HEK293 (cell line): ENCODE results near the gene AOAH.
A peak's percentile ranks its signal among the peaks of the same experiment; 100 is the strongest.

Experiments
- CTCF ChIA-PET: fragments of 350-600 bp; formaldehyde crosslinking; extraction: SDS; loops from one replicate; lab custom pipeline; 2021; ENCODE audit warnings: antibody characterized with exemption; lab: Yijun Ruan, JAX
- POLR2A ChIA-PET: fragments of 300-600 bp; formaldehyde crosslinking; extraction: SDS; loops from one replicate; lab custom pipeline; 2020; ENCODE audit warnings: antibody characterized with exemption, inconsistent platforms; lab: Yijun Ruan, JAX
- H3K27ac ChIP-seq: fragments of 200-500 bp; sonication (Bioruptor generic); 2 replicates; pipeline ENCODE4 v1.5.1; 2014; ENCODE audit warnings: low read depth, low read length, control low read depth, inconsistent platforms; ENCODE audit errors: extremely low read depth
- H3K36me3 ChIP-seq, 2 experiments: fragments of 200-500 bp in 1 of 2; sonication (Bioruptor generic) in 1 of 2; 1 replicate in 1 of 2; 2 replicates in 1 of 2; pipeline ENCODE4 v1.5.1; 2014 to 2017; ENCODE audit warnings: inconsistent platforms in 2 of 2, low read length in 2 of 2; ENCODE audit not compliant: control insufficient read depth in 2 of 2, insufficient read depth in 1 of 2
- H3K4me1 ChIP-seq: fragments of 200-500 bp; sonication (Bioruptor generic); 2 replicates; pipeline ENCODE4 v1.5.1; 2014; ENCODE audit warnings: mild to moderate bottlenecking, low read length, inconsistent platforms; ENCODE audit not compliant: control insufficient read depth, insufficient read depth
- H3K4me3 ChIP-seq: 2 replicates; pipeline ENCODE4 v1.5.1; 2011; ENCODE audit warnings: low read depth, mild to moderate bottlenecking, control low read depth, low read length, moderate library complexity
- H3K9me3 ChIP-seq: fragments of 200-500 bp; sonication (Bioruptor generic); 2 replicates; pipeline ENCODE4 v1.5.1; 2014; ENCODE audit warnings: low read depth, low read length, inconsistent platforms; ENCODE audit not compliant: control insufficient read depth, insufficient read depth
- BCL6B ChIP-seq: fragments of 450-650 bp; formaldehyde crosslinking; IDR thresholded peaks from 2 replicates; pipeline ENCODE4 v1.5.1; 2017; ENCODE audit warnings: missing biosample characterization, missing genetic modification characterization
- HIC1 ChIP-seq: fragments of 450-650 bp; formaldehyde crosslinking; IDR thresholded peaks from 2 replicates; pipeline ENCODE4 v1.5.1; 2016; ENCODE audit warnings: missing biosample characterization, missing genetic modification characterization
- KLF1 ChIP-seq: fragments of 450-650 bp; formaldehyde crosslinking; IDR thresholded peaks from 2 replicates; pipeline ENCODE4 v1.5.1; 2016; ENCODE audit warnings: missing biosample characterization, missing genetic modification characterization
- KLF9 ChIP-seq: fragments of 450-650 bp; formaldehyde crosslinking; IDR thresholded peaks from 2 replicates; pipeline ENCODE4 v1.5.1; 2016; ENCODE audit warnings: missing biosample characterization, missing genetic modification characterization, low read depth
- PRDM1 ChIP-seq: fragments of 450-650 bp; formaldehyde crosslinking; IDR thresholded peaks from 2 replicates; pipeline ENCODE4; 2016; ENCODE audit warnings: missing biosample characterization, missing genetic modification characterization
- PRDM4 ChIP-seq: fragments of 450-650 bp; formaldehyde crosslinking; IDR thresholded peaks from 2 replicates; pipeline ENCODE4 v1.5.1; 2017; ENCODE audit warnings: missing biosample characterization, missing genetic modification characterization
- SETDB1 ChIP-seq: IDR thresholded peaks from one replicate; pipeline ENCODE4 v1.6.1; 2017; ENCODE audit warnings: mild to moderate bottlenecking, low read length, moderate library complexity, mixed read lengths; ENCODE audit not compliant: insufficient read length
- YY2 ChIP-seq: fragments of 450-650 bp; formaldehyde crosslinking; IDR thresholded peaks from 2 replicates; pipeline ENCODE4 v1.5.1; 2016; ENCODE audit warnings: missing biosample characterization, missing genetic modification characterization
- ZBTB44 ChIP-seq: fragments of 450-650 bp; IDR thresholded peaks from 2 replicates; pipeline ENCODE4 v1.5.1; 2018; ENCODE audit warnings: missing biosample characterization, mild to moderate bottlenecking, missing genetic modification characterization
- ZBTB8A ChIP-seq: fragments of 450-650 bp; formaldehyde crosslinking; IDR thresholded peaks from 2 replicates; pipeline ENCODE4 v1.5.1; 2016; ENCODE audit warnings: missing biosample characterization, missing genetic modification characterization
- ZIC2 ChIP-seq: fragments of 450-650 bp; formaldehyde crosslinking; IDR thresholded peaks from 2 replicates; pipeline ENCODE4 v1.5.1; 2016; ENCODE audit warnings: missing biosample characterization, missing genetic modification characterization
- ZNF138 ChIP-seq: fragments of 450-650 bp; formaldehyde crosslinking; IDR thresholded peaks from 2 replicates; pipeline ENCODE4 v1.5.1; 2016; ENCODE audit warnings: missing biosample characterization, missing genetic modification characterization, borderline replicate concordance
- ZNF2 ChIP-seq: fragments of 450-650 bp; formaldehyde crosslinking; IDR thresholded peaks from 2 replicates; pipeline ENCODE4 v1.5.1; 2016; ENCODE audit warnings: missing biosample characterization, missing genetic modification characterization
- ZNF221 ChIP-seq: fragments of 450-650 bp; formaldehyde crosslinking; IDR thresholded peaks from 2 replicates; pipeline ENCODE4 v1.5.1; 2017; ENCODE audit warnings: missing biosample characterization, missing genetic modification characterization, borderline replicate concordance
- ZNF398 ChIP-seq: fragments of 450-650 bp; formaldehyde crosslinking; IDR thresholded peaks from 2 replicates; pipeline ENCODE4 v1.5.1; 2017; ENCODE audit warnings: missing biosample characterization, missing genetic modification characterization
- ZNF529 ChIP-seq: fragments of 450-650 bp; formaldehyde crosslinking; IDR thresholded peaks from 2 replicates; pipeline ENCODE4 v1.5.1; 2017; ENCODE audit warnings: missing genetic modification characterization, missing biosample characterization; ENCODE audit not compliant: insufficient replicate concordance
- ZNF580 ChIP-seq: fragments of 450-650 bp; formaldehyde crosslinking; IDR thresholded peaks from 2 replicates; pipeline ENCODE4 v1.5.1; 2016; ENCODE audit warnings: missing biosample characterization, missing genetic modification characterization
- ZNF610 ChIP-seq: fragments of 450-650 bp; formaldehyde crosslinking; IDR thresholded peaks from 2 replicates; pipeline ENCODE4 v1.5.1; 2016; ENCODE audit warnings: missing biosample characterization, missing genetic modification characterization, borderline replicate concordance
- ZNF629 ChIP-seq: fragments of 450-650 bp; formaldehyde crosslinking; IDR thresholded peaks from 2 replicates; pipeline ENCODE4 v1.5.1; 2017; ENCODE audit warnings: missing biosample characterization, missing genetic modification characterization
- ZNF639 ChIP-seq: fragments of 450-650 bp; formaldehyde crosslinking; IDR thresholded peaks from 2 replicates; pipeline ENCODE4 v1.5.1; 2016; ENCODE audit warnings: missing biosample characterization, missing genetic modification characterization
- ZNF791 ChIP-seq: fragments of 450-650 bp; formaldehyde crosslinking; IDR thresholded peaks from 2 replicates; pipeline ENCODE4 v1.5.1; 2016; ENCODE audit warnings: missing biosample characterization, missing genetic modification characterization
- ZNF792 ChIP-seq: fragments of 450-650 bp; formaldehyde crosslinking; IDR thresholded peaks from 2 replicates; pipeline ENCODE4 v1.5.1; 2016; ENCODE audit warnings: missing biosample characterization, missing genetic modification characterization
- ZSCAN23 ChIP-seq: fragments of 450-650 bp; formaldehyde crosslinking; IDR thresholded peaks from 2 replicates; pipeline ENCODE4 v1.5.1; 2016; ENCODE audit warnings: missing biosample characterization, missing genetic modification characterization
- ZSCAN5A ChIP-seq: fragments of 450-650 bp; formaldehyde crosslinking; IDR thresholded peaks from 2 replicates; pipeline ENCODE4 v1.5.1; 2016; ENCODE audit warnings: missing biosample characterization, missing genetic modification characterization

AOAH gene

GRCh38 chr7:36653008-36653662, 71.2 kb downstream of the AOAH start:
- Histone ChIP-seq H3K4me3 (no peak overlapping the region), H3K4me1 (peaks cover 3% of the 10 kb centered on the region; the same call in 1 of the 2 replicates), H3K27ac (no peak overlapping the region), H3K36me3 (no peaks in the 10 kb centered on the region), H3K9me3 (no peaks in the 10 kb centered on the region)
- CTCF ChIA-PET, result interaction anchor here (0.5 to 1.1 kb wide), 4 partner anchors 40 to 212 kb away, joined by 3 to 4 read pairs (median 3); no protein-coding TSS in a partner anchor
- POLR2A ChIA-PET, result interaction anchor here (1.2 kb wide), 1 partner anchor 48 kb away, joined by 5 read pairs; no protein-coding TSS in a partner anchor
- TF ChIP-seq ZBTB8A (no peak), YY2 (tag by site-specific recombination) (no peak), ZNF791 (tag by site-specific recombination) (no peak), HIC1 (tag by site-specific recombination) (no peak), ZNF580 (tag by site-specific recombination) (no peak), PRDM4 (tag by site-specific recombination) (peak; percentile 41; the same call in 1 of the 2 replicates), ZNF529 (tag by site-specific recombination) (no peak), ZNF138 (tag by site-specific recombination) (no peak), ZNF2 (tag by site-specific recombination) (no peak), ZNF639 (tag by site-specific recombination) (no peak), ZNF629 (peak; percentile 41; the same call in 1 of the 2 replicates), ZSCAN23 (tag by site-specific recombination) (no peak), KLF1 (tag by site-specific recombination) (no peak), ZIC2 (tag by site-specific recombination) (no peak), ZBTB44 (peak; percentile 47), KLF9 (tag by site-specific recombination) (no peak), BCL6B (tag by site-specific recombination) (0 out of 2 replicates have a peak, but pooled peaks have one; percentile 37), ZSCAN5A (tag by site-specific recombination) (no peak), ZNF398 (tag by site-specific recombination) (no peak), SETDB1 (no peak), ZNF792 (no peak), PRDM1 (tag by site-specific recombination) (peak; percentile 61; the same call in 1 of the 2 replicates), ZNF610 (tag by site-specific recombination) (no peak), ZNF221 (no peak)
